HG03095 (cell line): ENCODE measurements around the gene DIP2A.
"Not testable (repeated sequence)": the region's sequence is repeated elsewhere in the genome, so short reads cannot be mapped to it uniquely, and the experiment has no call there.

ENCODE experiments used
- ATAC-seq: cut with Tn5 transposase; IDR thresholded peaks from one replicate; pipeline ENCODE4 v1.9.1; 2021; ENCODE audit warnings: moderate library complexity; ENCODE audit not compliant: unreplicated experiment

Gene DIP2A

GRCh38 chr21:46442938-46443337, 15.8 kb upstream of the DIP2A start:
- no peak for ATAC-seq

- no peak for ATAC-seq
Measured at GRCh38 chr21:46443910-46444309, 14.8 kb upstream of the DIP2A start.

- ATAC-seq = no peak
Measured at GRCh38 chr21:46448108-46448507, 10.6 kb upstream of the DIP2A start.

GRCh38 chr21:46448855-46449254, 9.8 kb upstream of the DIP2A start:
- ATAC-seq = not testable (repeated sequence)

- no peak for ATAC-seq
Measured at GRCh38 chr21:46452710-46453109, 6.0 kb upstream of the DIP2A start.

- ATAC-seq = no peak
Measured at GRCh38 chr21:46454142-46454541, 4.5 kb upstream of the DIP2A start.

GRCh38 chr21:46454634-46455390, 3.9 kb upstream of the DIP2A start:
- ATAC-seq = no peak

- no peak for ATAC-seq
Measured at GRCh38 chr21:46455575-46456385, 2.9 kb upstream of the DIP2A start.

- no peak for ATAC-seq
Measured at GRCh38 chr21:46456750-46457149, 1.9 kb upstream of the DIP2A start.

- ATAC-seq = peak; percentile 23
Measured at GRCh38 chr21:46457801-46458314, 833 bp upstream of the DIP2A start.

GRCh38 chr21:46459024-46459355, 299 bp downstream of the DIP2A start:
- no peak for ATAC-seq

- ATAC-seq = no peak
Measured at GRCh38 chr21:46459356-46460112, 843 bp downstream of the DIP2A start.

- no peak for ATAC-seq
Measured at GRCh38 chr21:46461909-46462308, 3.2 kb downstream of the DIP2A start.

- ATAC-seq = not testable (repeated sequence)
Measured at GRCh38 chr21:46465153-46465552, 6.5 kb downstream of the DIP2A start.

- no peak for ATAC-seq
Measured at GRCh38 chr21:46465651-46466050, 7.0 kb downstream of the DIP2A start.

GRCh38 chr21:46468108-46468774, 9.6 kb downstream of the DIP2A start:
- ATAC-seq = no peak

- ATAC-seq = no peak
Measured at GRCh38 chr21:46469275-46469674, 10.6 kb downstream of the DIP2A start.

GRCh38 chr21:46471514-46471913, 12.8 kb downstream of the DIP2A start:
- no peak for ATAC-seq

GRCh38 chr21:46472246-46472645, 13.6 kb downstream of the DIP2A start:
- ATAC-seq = no peak

GRCh38 chr21:46474382-46474781, 15.7 kb downstream of the DIP2A start:
- ATAC-seq = no peak

GRCh38 chr21:46475296-46475695, 16.6 kb downstream of the DIP2A start:
- ATAC-seq = no peak
